Measurements from ENCODE around the gene COG5. TPM values are rescaled to one million over a fixed set of nuclear protein-coding genes. Genes with fewer than 3 reads are reported as not detected.

COG5 gene
- total RNA-seq, 1 experiment from 2014 or later, result 43.9 TPM

GRCh38 chr7:107471292-107472070, 92.2 kb downstream of the COG5 start:
- Mint-ChIP-seq H3K36me3 (ENCODE audit: insufficient read depth, unreplicated experiment) (no peaks in the 10 kb centered on the region), H3K9me3 (ENCODE audit: unreplicated experiment) (no peaks in the 10 kb centered on the region), H3K27ac (ENCODE audit: unreplicated experiment) (no peak overlapping the region), H3K4me3 (ENCODE audit: unreplicated experiment) (no peak overlapping the region), H3K27me3 (ENCODE audit: insufficient read depth, unreplicated experiment) (no peaks in the 10 kb centered on the region), H3K4me1 (ENCODE audit: low read depth, unreplicated experiment) (no peaks in the 10 kb centered on the region)
- CTCF ChIA-PET, result no interaction called here
- Histone ChIP-seq H3K4me1 (no peaks in the 10 kb centered on the region), H3K36me3 (ENCODE audit: control insufficient read depth, insufficient read depth, low read length) (no peaks in the 10 kb centered on the region), H3K4me3 (ENCODE audit: low read depth, low read length) (no peak overlapping the region), H3K27me3 (replicated peaks; ENCODE audit: control insufficient read depth, insufficient read depth, low read length) (no peaks in the 10 kb centered on the region), H3K9me3 (no peaks in the 10 kb centered on the region)
- intact Hi-C loops (cut with micrococcal nuclease; ENCODE audit: unreplicated experiment), result no loop called here
- no peak for TF ChIP-seq CTCF (IDR thresholded peaks at IDR 0.05; ENCODE audit: insufficient read depth in 1 of 2, low read depth in 1 of 2, low read length in 1 of 2, severe bottlenecking in 1 of 2, unreplicated experiment in 1 of 2)
- no peak for DNase-seq
- POLR2A ChIA-PET, result interaction anchor here (0.7 kb wide), 1 partner anchor 384 kb away, joined by 5 read pairs; no protein-coding TSS in a partner anchor
- BruUV-seq (replicated peaks), result no TSS peak

- intact Hi-C loops (cut with micrococcal nuclease; ENCODE audit: unreplicated experiment), result no loop called here
- H3K27ac Mint-ChIP-seq (ENCODE audit: unreplicated experiment), result no peak within 1 kb of the TSS
- Histone ChIP-seq H3K36me3 (ENCODE audit: control insufficient read depth, insufficient read depth, low read length) (no peaks in the 10 kb centered on the region), H3K4me3 (ENCODE audit: low read depth, low read length) (no peak within 1 kb of the TSS), H3K27me3 (replicated peaks; ENCODE audit: control insufficient read depth, insufficient read depth, low read length) (no peaks in the 10 kb centered on the region), H3K4me1 (no peaks in the 10 kb centered on the region), H3K9me3 (no peaks in the 10 kb centered on the region)
- TF ChIP-seq CTCF (IDR thresholded peaks at IDR 0.05; ENCODE audit: insufficient read depth in 1 of 2, low read depth in 1 of 2, low read length in 1 of 2, severe bottlenecking in 1 of 2, unreplicated experiment in 1 of 2), result no peak
- no peaks in the 10 kb centered on the region for H3K36me3 Mint-ChIP-seq (ENCODE audit: insufficient read depth, unreplicated experiment)
- ChIA-PET CTCF (no interaction called here), POLR2A (no interaction called here)
- no peak within 1 kb of the TSS for H3K4me3 Mint-ChIP-seq (ENCODE audit: unreplicated experiment)
- no peaks in the 10 kb centered on the region for H3K27me3 Mint-ChIP-seq (ENCODE audit: insufficient read depth, unreplicated experiment)
- H3K9me3 Mint-ChIP-seq (ENCODE audit: unreplicated experiment), result no peaks in the 10 kb centered on the region
- no TSS peak for BruUV-seq (replicated peaks)
- no peak for DNase-seq
- no peaks in the 10 kb centered on the region for H3K4me1 Mint-ChIP-seq (ENCODE audit: low read depth, unreplicated experiment)
These were observed 93.8 kb downstream of the COG5 start, which contains the start of gene GPR22 for GRCh38 chr7:107469929-107470328. Gene GPR22, plus strand, starts transcription at chr7:107470057. Its CDS starts 4,004 bp downstream, at chr7:107474061.

- Mint-ChIP-seq H3K27me3 (ENCODE audit: insufficient read depth, unreplicated experiment) (no peaks in the 10 kb centered on the region), H3K9me3 (ENCODE audit: unreplicated experiment) (no peaks in the 10 kb centered on the region), H3K36me3 (ENCODE audit: insufficient read depth, unreplicated experiment) (no peaks in the 10 kb centered on the region), H3K4me1 (ENCODE audit: low read depth, unreplicated experiment) (no peaks in the 10 kb centered on the region), H3K27ac (ENCODE audit: unreplicated experiment) (no peak overlapping the region), H3K4me3 (ENCODE audit: unreplicated experiment) (no peak overlapping the region)
- no peak overlapping the region for H3K4me3 ChIP-seq (ENCODE audit: low read depth, low read length)
- POLR2A ChIA-PET, result no interaction called here
- H3K36me3 ChIP-seq (ENCODE audit: control insufficient read depth, insufficient read depth, low read length), result no peaks in the 10 kb centered on the region
- no peaks in the 10 kb centered on the region for H3K9me3 ChIP-seq
- H3K27me3 ChIP-seq (replicated peaks; ENCODE audit: control insufficient read depth, insufficient read depth, low read length), result no peaks in the 10 kb centered on the region
- no peak for DNase-seq
- CTCF ChIA-PET, result no interaction called here
- intact Hi-C loops (cut with micrococcal nuclease; ENCODE audit: unreplicated experiment), result no loop called here
- no peak for TF ChIP-seq CTCF (IDR thresholded peaks at IDR 0.05; ENCODE audit: insufficient read depth in 1 of 2, low read depth in 1 of 2, low read length in 1 of 2, severe bottlenecking in 1 of 2, unreplicated experiment in 1 of 2)
- H3K4me1 ChIP-seq, result no peaks in the 10 kb centered on the region
- no TSS peak for BruUV-seq (replicated peaks)
These were observed 94.9 kb downstream of the COG5 start for GRCh38 chr7:107468824-107469223.

Data from Caco-2 (cell line).